ENCODE data around the gene DNAI4. TPM values are rescaled to one million over a fixed set of nuclear protein-coding genes. Genes with fewer than 3 reads are reported as not detected.

The DNAI4 gene
- total and polyA plus RNA-seq, 2 of the 8 experiments (the other 6 are each of a cell fraction or from before 2014, with no cell fraction given) = 0.32 to 2.1 TPM

DNA sequence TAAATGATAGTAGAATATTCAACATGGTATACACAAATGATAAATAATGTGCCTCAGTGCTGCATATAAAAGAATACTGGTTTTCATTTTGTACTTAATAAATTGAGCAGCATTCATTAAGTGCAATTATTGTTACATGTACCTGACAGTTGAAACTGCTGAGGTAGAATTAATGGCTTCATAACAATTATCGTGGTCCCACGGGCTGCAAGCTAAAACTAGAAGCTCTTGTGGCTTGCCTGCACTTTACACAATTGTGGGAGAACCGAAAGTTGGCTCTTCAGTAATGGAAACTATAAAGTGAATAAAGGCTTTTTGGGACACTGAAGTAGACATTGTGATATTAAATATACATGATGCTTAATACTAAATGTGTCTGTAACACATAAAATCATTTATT, 146.8 kb downstream of the DNAI4 start:
- no peak for FAIRE-seq
- no peaks in the 10 kb centered on the region for H3K79me1 ChIP-seq (ENCODE audit: low read depth, low read length)
- H2AFZ ChIP-seq (ENCODE audit: low read length) = no peak overlapping the region
- no peak overlapping the region for H3K14ac ChIP-seq (ENCODE audit: insufficient read length)
- POLR2A ChIA-PET (ENCODE audit: partially characterized antibody) = no interaction called here
- H4K8ac ChIP-seq (ENCODE audit: extremely low read depth, insufficient read depth, low read length) = no peak overlapping the region
- H3K18ac ChIP-seq (ENCODE audit: extremely low read depth, low read length) = no peak overlapping the region
- H3K27ac ChIP-seq (ENCODE audit: low read depth, low read length) = no peak overlapping the region
- no peaks in the 10 kb centered on the region for H3K36me3 ChIP-seq (ENCODE audit: control insufficient read depth in 2 of 4, insufficient read depth in 4 of 4, low read length in 3 of 4)
- no peak overlapping the region for H4K5ac ChIP-seq (ENCODE audit: insufficient read length, low read depth, low read length)
- CTCF ChIA-PET (ENCODE audit: partially characterized antibody) = interaction anchor here (0.6 to 1.0 kb wide), 2 partner anchors 12 to 282 kb away, joined by 3 read pairs; no protein-coding TSS in a partner anchor
- H2AK5ac ChIP-seq (ENCODE audit: low read depth, low read length) = no peak overlapping the region
- no peak overlapping the region for H4K91ac ChIP-seq (replicated peaks; ENCODE audit: insufficient read length, low read length)
- no peaks in the 10 kb centered on the region for H3K27me3 ChIP-seq (replicated peaks in 1 of 4; ENCODE audit: control insufficient read depth in 3 of 4, extremely low read depth in 1 of 4, insufficient read depth in 3 of 4, low read length in 3 of 4)
- H3K23me2 ChIP-seq (ENCODE audit: low read depth, low read length) = no peaks in the 10 kb centered on the region
- TF ChIP-seq SIN3A (conservative IDR thresholded peaks at IDR 0.05 in 1 of 2, IDR thresholded peaks at IDR 0.05 in 1 of 2; ENCODE audit: low read depth in 1 of 2, low read length in 2 of 2) (no peak), TBP (IDR thresholded peaks at IDR 0.05; ENCODE audit: low read depth, low read length) (no peak)
- 93% methylated on average over 3 of the region's 3 CpGs; no CpG with 5 or more reads in 1 of the 2 experiments for WGBS, 2 experiments (ENCODE audit: extremely low coverage in 1 of 2, insufficient coverage in 1 of 2, insufficient read length in 1 of 2, insufficient replicate concordance in 2 of 2, low coverage in 1 of 2, low lambda C conversion rate in 2 of 2, missing lambda C conversion rate in 1 of 2)
- no peak overlapping the region for H3K4me3 ChIP-seq (ENCODE audit: extremely low read depth in 1 of 4, insufficient read depth in 2 of 4, low read depth in 3 of 4, low read length in 4 of 4)
- no peak overlapping the region for H2BK120ac ChIP-seq (replicated peaks; ENCODE audit: low read depth, low read length)
- H3K79me2 ChIP-seq (ENCODE audit: control insufficient read depth in 1 of 2, insufficient read depth in 2 of 2, low read length in 2 of 2) = no peaks in the 10 kb centered on the region
- H2BK15ac ChIP-seq (ENCODE audit: low read length) = no peak overlapping the region
- no peak overlapping the region for H3K23ac ChIP-seq (ENCODE audit: insufficient read length)
- no peak for DNase-seq (ENCODE audit: low read depth in 1 of 2, low spot score in 2 of 2)
- no peak overlapping the region for H3K56ac ChIP-seq (replicated peaks; ENCODE audit: insufficient read length, low read depth, low read length)
- H2BK5ac ChIP-seq (ENCODE audit: low read depth, low read length) = no peak overlapping the region
- no peak overlapping the region for H2BK20ac ChIP-seq (ENCODE audit: low read length)
- no peaks in the 10 kb centered on the region for H3K4me1 ChIP-seq (replicated peaks in 1 of 4; ENCODE audit: control insufficient read depth in 3 of 4, insufficient read depth in 4 of 4, low read length in 3 of 4)
- H3K4me2 ChIP-seq (ENCODE audit: insufficient read depth in 1 of 2, low read depth in 2 of 2, low read length in 2 of 2) = no peak overlapping the region
- H4K20me1 ChIP-seq (replicated peaks in 1 of 2; ENCODE audit: control insufficient read depth in 1 of 2, insufficient read depth in 2 of 2, low read length in 2 of 2) = no peaks in the 10 kb centered on the region
- H3K9ac ChIP-seq (replicated peaks in 1 of 4; ENCODE audit: extremely low read depth in 1 of 4, low read depth in 3 of 4, low read length in 3 of 4) = no peak overlapping the region
- H3K9me3 ChIP-seq (ENCODE audit: insufficient read depth in 2 of 2, low read depth in 1 of 2, low read length in 1 of 2) = peaks cover 4 to 9% of the 10 kb centered on the region in 2 experiments; a peak in 2 of 4 replicates
- no peak overlapping the region for H3K4ac ChIP-seq (replicated peaks; ENCODE audit: insufficient read length, low read depth, low read length)
- H2BK12ac ChIP-seq (ENCODE audit: low read depth, low read length) = no peak overlapping the region

Measured in H1 (cell line).